Uterus (tissue), 4 donors: ENCODE data around the gene STAMBPL1. TPM values are rescaled to one million over a fixed set of nuclear protein-coding genes. Genes with fewer than 3 reads are reported as not detected.

ENCODE experiments used
- DNase-seq, 2 donors: peaks; one replicate each; pipeline ENCODE4 v3.0.0-alpha.2; 2019 to 2020
- H3K27ac ChIP-seq, 2 donors: fragments of 200-600 bp; sonication (generic); 1 replicate in 1 of 2; 2 replicates in 1 of 2; pipeline ENCODE4 v1.5.1; 2016 to 2018
- H3K27me3 ChIP-seq, 2 donors: fragments of 200-600 bp; sonication (generic); one replicate each; pipeline ENCODE4 v1.5.1; 2018 to 2019; ENCODE audit warnings: control low read depth in 1 of 2
- H3K36me3 ChIP-seq, 2 donors: fragments of 200-600 bp; sonication (generic); one replicate each; pipeline ENCODE4 v1.5.1; 2019; ENCODE audit warnings: control low read depth in 1 of 2
- H3K4me1 ChIP-seq, 2 donors: fragments of 200-600 bp; sonication (generic); one replicate each; pipeline ENCODE4 v1.5.1; 2018 to 2019; ENCODE audit warnings: control low read depth in 1 of 2
- H3K4me3 ChIP-seq, 2 donors: fragments of 200-600 bp; sonication (generic); 1 replicate in 1 of 2; 2 replicates in 1 of 2; pipeline ENCODE4 v1.5.1; 2018 to 2019; ENCODE audit warnings: mild to moderate bottlenecking in 1 of 2
- H3K9me3 ChIP-seq, 2 donors: fragments of 200-600 bp; sonication (generic); one replicate each; pipeline ENCODE4 v1.5.1; 2019; ENCODE audit warnings: control low read depth in 1 of 2
- CTCF ChIP-seq, 4 experiments: fragments of 200-600 bp in 2 of 4; fragments of 450-650 bp in 2 of 4; sonication (generic) in 2 of 4; IDR thresholded peaks; one replicate each; pipeline ENCODE4 v1.5.1; 2016 to 2019; ENCODE audit warnings: antibody characterized with exemption in 4 of 4, mild to moderate bottlenecking in 2 of 4, moderate library complexity in 1 of 4
- POLR2A ChIP-seq, 2 donors: fragments of 450-650 bp; IDR thresholded peaks; one replicate each; pipeline ENCODE4 v1.6.1; 2016; ENCODE audit warnings: antibody characterized with exemption in 2 of 2, mild to moderate bottlenecking in 1 of 2, moderate library complexity in 1 of 2
- intact Hi-C: fragments of 100-400 bp; cut with DNase I; formaldehyde crosslinking; loops from one replicate; pipeline ENCODE4 v1.15.1; 2023; ENCODE audit warnings: low total_unique reads
- total RNA-seq, 4 donors: library from RNA; depleted of rRNA in 3 of 4; stranded (reverse); fragments of >200 nt in 3 of 4; gene quantifications; one replicate each; pipeline versions ENCODE4 v1.1.0 to v1.2.4, GENCODE V29; 2014 to 2023
- donor health status: DM: yes; HTN: yes; CAD: no.

The STAMBPL1 gene
- total RNA-seq, 4 donors from 2014 or later, result 3.8 to 23.6 (median 6.5) TPM

GRCh38 chr10:88854684-88855083, 25.4 kb upstream of the STAMBPL1 start:
- H3K27ac ChIP-seq, result no peak overlapping the region
- TF ChIP-seq CTCF (IDR thresholded peaks at IDR 0.05) (no peak), POLR2A (IDR thresholded peaks at IDR 0.05) (no peak)
- intact Hi-C loops, result no loop called here
- H3K36me3 ChIP-seq, result no peaks in the 10 kb centered on the region
- no peaks in the 10 kb centered on the region for H3K4me1 ChIP-seq
- no peak overlapping the region for H3K4me3 ChIP-seq
- H3K9me3 ChIP-seq, result no peaks in the 10 kb centered on the region
- H3K27me3 ChIP-seq, result no peaks in the 10 kb centered on the region
- no peak for DNase-seq

- Histone ChIP-seq H3K4me1 (no peaks in the 10 kb centered on the region), H3K36me3 (no peaks in the 10 kb centered on the region), H3K9me3 (no peaks in the 10 kb centered on the region), H3K27me3 (no peaks in the 10 kb centered on the region), H3K4me3 (no peak overlapping the region), H3K27ac (no peak overlapping the region)
- intact Hi-C loops, result no loop called here
- TF ChIP-seq POLR2A (IDR thresholded peaks at IDR 0.05) (no peak), CTCF (IDR thresholded peaks at IDR 0.05) (no peak)
- no peak for DNase-seq
Measured at GRCh38 chr10:88857831-88858230, 22.2 kb upstream of the STAMBPL1 start.

- TF ChIP-seq CTCF (IDR thresholded peaks at IDR 0.05), result no peak
- TF ChIP-seq POLR2A (IDR thresholded peaks at IDR 0.05), result no peak
- no peak for DNase-seq
- H3K27ac ChIP-seq, result no peak overlapping the region
- H3K27me3 ChIP-seq, result no peaks in the 10 kb centered on the region
- no peaks in the 10 kb centered on the region for H3K36me3 ChIP-seq
- no peaks in the 10 kb centered on the region for H3K4me1 ChIP-seq
- H3K9me3 ChIP-seq, result no peaks in the 10 kb centered on the region
- intact Hi-C loops, result no loop called here
- H3K4me3 ChIP-seq, result no peak overlapping the region
Measured at GRCh38 chr10:88858491-88858890, 21.6 kb upstream of the STAMBPL1 start.

- Histone ChIP-seq H3K27me3 (no peaks in the 10 kb centered on the region), H3K36me3 (no peaks in the 10 kb centered on the region), H3K27ac (no peak overlapping the region), H3K4me3 (no peak overlapping the region), H3K9me3 (no peaks in the 10 kb centered on the region), H3K4me1 (no peaks in the 10 kb centered on the region)
- DNase-seq, result no peak
- TF ChIP-seq POLR2A (IDR thresholded peaks at IDR 0.05), result no peak
- TF ChIP-seq CTCF (IDR thresholded peaks at IDR 0.05), result no peak
- intact Hi-C loops, result no loop called here
Measured at GRCh38 chr10:88861036-88861435, 19.0 kb upstream of the STAMBPL1 start.

GRCh38 chr10:88865281-88865876, 14.7 kb upstream of the STAMBPL1 start:
- Histone ChIP-seq H3K36me3 (no peaks in the 10 kb centered on the region), H3K27ac (no peak overlapping the region), H3K4me1 (no peaks in the 10 kb centered on the region), H3K4me3 (no peak overlapping the region), H3K27me3 (no peaks in the 10 kb centered on the region), H3K9me3 (no peaks in the 10 kb centered on the region)
- DNase-seq, result no peak
- intact Hi-C loops, result no loop called here
- no peak for TF ChIP-seq CTCF (IDR thresholded peaks at IDR 0.05)
- TF ChIP-seq POLR2A (IDR thresholded peaks at IDR 0.05), result no peak
